ENCODE data around the gene AKR7A2. TPM values are rescaled to one million over a fixed set of nuclear protein-coding genes. Genes with fewer than 3 reads are reported as not detected.
"Not testable (repeated sequence)": the region's sequence is repeated elsewhere in the genome, so short reads cannot be mapped to it uniquely, and the experiment has no call there.

The AKR7A2 gene
- total RNA-seq, 4 donors from 2014 or later, result 45.4 to 80.2 (median 60.2) TPM

GRCh38 chr1:19272064-19272463, 39.9 kb downstream of the AKR7A2 start:
- peaks cover 0 to 3% (median 0%) of the 10 kb centered on the region in 3 donors for H3K27me3 ChIP-seq
- H3K4me3 ChIP-seq, result no peak overlapping the region
- in situ Hi-C loops (cut with MboI; ENCODE audit: low sequenced_read_pairs in 4 of 4), result no loop called here
- no peaks in the 10 kb centered on the region for H3K36me3 ChIP-seq
- ATAC-seq (no peak), DNase-seq (no peak)
- no peak for TF ChIP-seq CTCF (IDR thresholded peaks at IDR 0.05 in 4 of 5, conservative IDR thresholded peaks at IDR 0.05 in 1 of 5)
- TF ChIP-seq POLR2A (IDR thresholded peaks at IDR 0.05), result no peak
- intact Hi-C loops (cut with DNase I; ENCODE audit: low total_unique reads), result no loop called here
- no peak overlapping the region for H3K27ac ChIP-seq
- no peaks in the 10 kb centered on the region for H3K9me3 ChIP-seq
- H3K4me1 ChIP-seq, result no peaks in the 10 kb centered on the region

DNA sequence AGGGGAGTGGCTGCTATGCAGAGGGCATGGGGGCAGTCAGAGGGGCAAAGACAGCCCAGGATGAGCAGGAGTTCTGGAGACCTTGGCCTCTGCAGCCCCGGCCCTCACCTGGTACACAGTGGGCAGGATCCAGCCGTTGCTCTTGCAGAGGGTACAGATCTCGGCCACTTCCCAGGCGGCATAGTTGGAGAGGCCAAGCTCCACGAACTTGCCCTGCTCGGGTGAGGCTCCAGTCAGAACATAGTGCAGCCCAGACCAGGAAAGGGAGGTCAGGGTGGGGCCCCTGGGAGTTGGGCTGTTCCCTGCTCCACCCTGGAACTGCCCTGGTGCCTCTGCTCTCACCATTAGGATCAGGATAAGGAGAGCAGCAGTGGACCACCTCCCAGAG, 41.6 kb downstream of the AKR7A2 start:
- H3K27me3 ChIP-seq; H3K4me1 ChIP-seq; H3K9me3 ChIP-seq; H3K4me3 ChIP-seq; intact Hi-C loops (cut with DNase I; ENCODE audit: low total_unique reads); ATAC-seq; in situ Hi-C loops (cut with MboI; ENCODE audit: low sequenced_read_pairs in 4 of 4); H3K36me3 ChIP-seq; DNase-seq; H3K27ac ChIP-seq: not testable (repeated sequence)

- not testable (repeated sequence) for ATAC-seq
These were observed 42.3 kb downstream of the AKR7A2 start for GRCh38 chr1:19269427-19270342.

GRCh38 chr1:19268445-19268844, 43.5 kb downstream of the AKR7A2 start:
- H3K27ac ChIP-seq, result no peak overlapping the region
- no peaks in the 10 kb centered on the region for H3K27me3 ChIP-seq
- TF ChIP-seq POLR2A (IDR thresholded peaks at IDR 0.05) (no peak), CTCF (IDR thresholded peaks at IDR 0.05 in 4 of 5, conservative IDR thresholded peaks at IDR 0.05 in 1 of 5) (no peak)
- H3K4me1 ChIP-seq, result no peaks in the 10 kb centered on the region
- intact Hi-C loops (cut with DNase I; ENCODE audit: low total_unique reads), result no loop called here
- DNase-seq (no peak), ATAC-seq (no peak)
- no peaks in the 10 kb centered on the region for H3K36me3 ChIP-seq
- H3K4me3 ChIP-seq, result no peak overlapping the region
- H3K9me3 ChIP-seq, result no peaks in the 10 kb centered on the region
- in situ Hi-C loops (cut with MboI; ENCODE audit: low sequenced_read_pairs in 4 of 4), result no loop called here

More at GRCh38 chr1:19269427-19270342, 42.3 kb downstream of the AKR7A2 start:
- H3K9me3 ChIP-seq; DNase-seq; H3K27me3 ChIP-seq; H3K36me3 ChIP-seq; H3K4me1 ChIP-seq; H3K4me3 ChIP-seq; intact Hi-C loops (cut with DNase I; ENCODE audit: low total_unique reads); H3K27ac ChIP-seq; in situ Hi-C loops (cut with MboI; ENCODE audit: low sequenced_read_pairs in 4 of 4): not testable (repeated sequence)

DNA sequence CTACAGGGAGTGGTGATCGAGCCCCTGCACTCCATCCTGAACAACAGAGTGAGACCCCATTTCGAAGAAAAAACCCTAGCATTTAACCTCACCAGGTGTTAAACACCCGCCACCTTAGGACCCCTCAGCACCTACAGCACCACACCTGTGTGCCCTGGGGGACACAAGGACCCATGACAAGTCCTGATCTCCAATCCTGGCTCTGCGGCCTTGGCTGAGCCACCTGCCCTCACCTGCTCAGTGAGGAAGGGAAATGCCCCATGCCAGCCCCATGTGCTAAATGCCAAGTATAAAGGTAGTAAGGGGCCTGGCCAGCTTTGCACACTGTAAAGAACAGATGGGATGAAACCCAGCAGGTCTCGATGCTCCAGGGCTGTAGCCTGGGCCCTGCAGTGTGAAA, 49.2 kb downstream of the AKR7A2 start:
- H3K4me1 ChIP-seq, result no peaks in the 10 kb centered on the region
- in situ Hi-C loops (cut with MboI; ENCODE audit: low sequenced_read_pairs in 4 of 4), result no loop called here

More for the DNA sequence above, 49.2 kb downstream of the AKR7A2 start:
- H3K27me3 ChIP-seq, result no peaks in the 10 kb centered on the region
- H3K36me3 ChIP-seq, result peaks cover 0 to 30% of the 10 kb centered on the region in 2 donors
- DNase-seq (no peak), ATAC-seq (no peak)
- H3K4me3 ChIP-seq, result no peak overlapping the region
- no peak overlapping the region for H3K27ac ChIP-seq
- intact Hi-C loops (cut with DNase I; ENCODE audit: low total_unique reads), result no loop called here
- no peaks in the 10 kb centered on the region for H3K9me3 ChIP-seq
- no peak for TF ChIP-seq POLR2A (IDR thresholded peaks at IDR 0.05)
- no peak for TF ChIP-seq CTCF (IDR thresholded peaks at IDR 0.05 in 4 of 5, conservative IDR thresholded peaks at IDR 0.05 in 1 of 5)

All from gastrocnemius medialis (tissue), 4 donors.